ENCODE data around the gene EIF1AD.

EIF1AD gene

GRCh38 chr11:66022401-66023185 is 20.6 kb upstream of the EIF1AD start:
- peak; percentile 57 to 71 (median 68) for DNase-seq
- H3K4me1 ChIP-seq (ENCODE audit: control extremely low read depth in 1 of 4, control insufficient read depth in 4 of 4, insufficient read depth in 4 of 4, low read length in 3 of 4): peaks cover 0 to 26% (median 23%) of the 10 kb centered on the region in 4 experiments
- H3K27ac ChIP-seq (ENCODE audit: insufficient read depth in 1 of 2, low read depth in 1 of 2, low read length in 2 of 2, poor library complexity in 1 of 2, severe bottlenecking in 2 of 2): no peak overlapping the region
- CTCF ChIA-PET: interaction anchor here (0.6 to 2.9 kb wide), 30 partner anchors 8 to 384 kb away, joined by 3 to 19 read pairs (median 4); partner anchors contain the start of genes BANF1, CST6, EIF1AD and KAT5
- peak overlapping the region in 3 of 7 experiments; percentile 19 to 56 (median 53) for H3K4me3 ChIP-seq (ENCODE audit: control insufficient read depth in 1 of 7, extremely low read depth in 1 of 7, insufficient read depth in 4 of 7, low read depth in 2 of 7, low read length in 6 of 7)
- no peaks in the 10 kb centered on the region for H3K36me3 ChIP-seq (ENCODE audit: control insufficient read depth in 4 of 4, insufficient read depth in 4 of 4, low read length in 3 of 4)
- peaks cover 0 to 7% (median 0%) of the 10 kb centered on the region in 5 experiments for H3K27me3 ChIP-seq (replicated peaks in 2 of 5; ENCODE audit: control insufficient read depth in 4 of 5, insufficient read depth in 5 of 5, low read length in 4 of 5)
- H3K9me3 ChIP-seq (ENCODE audit: control extremely low read depth in 1 of 5, control insufficient read depth in 4 of 5, insufficient read depth in 2 of 5, low read depth in 1 of 5, low read length in 4 of 5): no peaks in the 10 kb centered on the region
- POLR2A ChIA-PET: interaction anchor here (0.6 to 1.0 kb wide), 2 partner anchors 13 to 93 kb away, joined by 3 to 4 read pairs; no protein-coding TSS in a partner anchor
- WGBS (ENCODE audit: insufficient coverage): 29% methylated on average over 40 of the region's 46 CpGs

GRCh38 chr11:66020618-66021357 is 18.8 kb upstream of the EIF1AD start:
- WGBS (ENCODE audit: insufficient coverage): 63% methylated on average over 19 of the region's 25 CpGs
- peak; percentile 67 to 89 (median 84) for DNase-seq
- POLR2A ChIA-PET: interaction anchor here (0.7 to 1.3 kb wide), 2 partner anchors 31 to 130 kb away, joined by 3 read pairs; partner anchors contain the start of genes CCDC85B and SF3B2
- no peaks in the 10 kb centered on the region for H3K36me3 ChIP-seq (ENCODE audit: control insufficient read depth in 4 of 4, insufficient read depth in 4 of 4, low read length in 3 of 4)
- H3K4me1 ChIP-seq (ENCODE audit: control extremely low read depth in 1 of 4, control insufficient read depth in 4 of 4, insufficient read depth in 4 of 4, low read length in 3 of 4): peaks cover 0 to 26% (median 23%) of the 10 kb centered on the region in 4 experiments
- no peak overlapping the region for H3K27ac ChIP-seq (ENCODE audit: insufficient read depth in 1 of 2, low read depth in 1 of 2, low read length in 2 of 2, poor library complexity in 1 of 2, severe bottlenecking in 2 of 2)
- CTCF ChIA-PET: interaction anchor here (0.8 to 2.6 kb wide), 4 partner anchors 9 to 26 kb away, joined by 3 to 19 read pairs (median 6); partner anchors contain the start of gene CST6
- H3K4me3 ChIP-seq (ENCODE audit: control insufficient read depth in 1 of 7, extremely low read depth in 1 of 7, insufficient read depth in 4 of 7, low read depth in 2 of 7, low read length in 6 of 7): peak overlapping the region in 3 of 7 experiments; percentile 8 to 42 (median 26)
- no peaks in the 10 kb centered on the region for H3K9me3 ChIP-seq (ENCODE audit: control extremely low read depth in 1 of 5, control insufficient read depth in 4 of 5, insufficient read depth in 2 of 5, low read depth in 1 of 5, low read length in 4 of 5)
- H3K27me3 ChIP-seq (replicated peaks in 2 of 5; ENCODE audit: control insufficient read depth in 4 of 5, insufficient read depth in 5 of 5, low read length in 4 of 5): peaks cover 0 to 7% (median 0%) of the 10 kb centered on the region in 5 experiments

GRCh38 chr11:66020212-66020611 is 18.3 kb upstream of the EIF1AD start:
- CTCF ChIA-PET: interaction anchor here (0.9 to 1.5 kb wide), 2 partner anchors 12 to 27 kb away, joined by 3 to 6 read pairs; no protein-coding TSS in a partner anchor

GRCh38 chr11:66017321-66017720 is 15.4 kb upstream of the EIF1AD start:
- Histone ChIP-seq H3K4me1 (ENCODE audit: control extremely low read depth in 1 of 4, control insufficient read depth in 4 of 4, insufficient read depth in 4 of 4, low read length in 3 of 4) (peaks cover 0 to 31% (median 29%) of the 10 kb centered on the region in 4 experiments), H3K27me3 (replicated peaks in 2 of 5; ENCODE audit: control insufficient read depth in 4 of 5, insufficient read depth in 5 of 5, low read length in 4 of 5) (peaks cover 0 to 8% (median 3%) of the 10 kb centered on the region in 5 experiments), H3K9me3 (ENCODE audit: control extremely low read depth in 1 of 5, control insufficient read depth in 4 of 5, insufficient read depth in 2 of 5, low read depth in 1 of 5, low read length in 4 of 5) (no peaks in the 10 kb centered on the region), H3K4me3 (ENCODE audit: control insufficient read depth in 1 of 7, extremely low read depth in 1 of 7, insufficient read depth in 4 of 7, low read depth in 2 of 7, low read length in 6 of 7) (no peak overlapping the region), H3K27ac (ENCODE audit: insufficient read depth in 1 of 2, low read depth in 1 of 2, low read length in 2 of 2, poor library complexity in 1 of 2, severe bottlenecking in 2 of 2) (no peak overlapping the region), H3K36me3 (ENCODE audit: control insufficient read depth in 4 of 4, insufficient read depth in 4 of 4, low read length in 3 of 4) (no peaks in the 10 kb centered on the region)
- no peak for DNase-seq
- ChIA-PET POLR2A (no interaction called here), CTCF (interaction anchor here (0.6 to 1.0 kb wide), 2 partner anchors 28 to 125 kb away, joined by 3 read pairs; no protein-coding TSS in a partner anchor)
- 81% methylated on average over 3 of the region's 4 CpGs for WGBS (ENCODE audit: insufficient coverage)

More at GRCh38 chr11:66020212-66020611, 18.3 kb upstream of the EIF1AD start:
- 72% methylated on average over 4 of the region's 8 CpGs for WGBS (ENCODE audit: insufficient coverage)
- H3K27me3 ChIP-seq (replicated peaks in 2 of 5; ENCODE audit: control insufficient read depth in 4 of 5, insufficient read depth in 5 of 5, low read length in 4 of 5): peaks cover 0 to 7% (median 0%) of the 10 kb centered on the region in 5 experiments
- POLR2A ChIA-PET: interaction anchor here (1.3 kb wide), 1 partner anchor 130 kb away, joined by 3 read pairs; the partner anchor contains the start of gene CCDC85B
- no peak overlapping the region for H3K4me3 ChIP-seq (ENCODE audit: control insufficient read depth in 1 of 7, extremely low read depth in 1 of 7, insufficient read depth in 4 of 7, low read depth in 2 of 7, low read length in 6 of 7)
- H3K4me1 ChIP-seq (ENCODE audit: control extremely low read depth in 1 of 4, control insufficient read depth in 4 of 4, insufficient read depth in 4 of 4, low read length in 3 of 4): peaks cover 0 to 26% (median 23%) of the 10 kb centered on the region in 4 experiments
- H3K27ac ChIP-seq (ENCODE audit: insufficient read depth in 1 of 2, low read depth in 1 of 2, low read length in 2 of 2, poor library complexity in 1 of 2, severe bottlenecking in 2 of 2): no peak overlapping the region
- no peak for DNase-seq
- H3K36me3 ChIP-seq (ENCODE audit: control insufficient read depth in 4 of 4, insufficient read depth in 4 of 4, low read length in 3 of 4): no peaks in the 10 kb centered on the region
- no peaks in the 10 kb centered on the region for H3K9me3 ChIP-seq (ENCODE audit: control extremely low read depth in 1 of 5, control insufficient read depth in 4 of 5, insufficient read depth in 2 of 5, low read depth in 1 of 5, low read length in 4 of 5)

- Histone ChIP-seq H3K4me1 (ENCODE audit: control extremely low read depth in 1 of 4, control insufficient read depth in 4 of 4, insufficient read depth in 4 of 4, low read length in 3 of 4) (peaks cover 0 to 31% (median 29%) of the 10 kb centered on the region in 4 experiments), H3K27ac (ENCODE audit: insufficient read depth in 1 of 2, low read depth in 1 of 2, low read length in 2 of 2, poor library complexity in 1 of 2, severe bottlenecking in 2 of 2) (no peak overlapping the region), H3K27me3 (replicated peaks in 2 of 5; ENCODE audit: control insufficient read depth in 4 of 5, insufficient read depth in 5 of 5, low read length in 4 of 5) (peaks cover 0 to 14% (median 3%) of the 10 kb centered on the region in 5 experiments), H3K4me3 (ENCODE audit: control insufficient read depth in 1 of 7, extremely low read depth in 1 of 7, insufficient read depth in 4 of 7, low read depth in 2 of 7, low read length in 6 of 7) (no peak overlapping the region), H3K36me3 (ENCODE audit: control insufficient read depth in 4 of 4, insufficient read depth in 4 of 4, low read length in 3 of 4) (no peaks in the 10 kb centered on the region), H3K9me3 (ENCODE audit: control extremely low read depth in 1 of 5, control insufficient read depth in 4 of 5, insufficient read depth in 2 of 5, low read depth in 1 of 5, low read length in 4 of 5) (no peaks in the 10 kb centered on the region)
- 93% methylated on average over 6 of the region's 10 CpGs for WGBS (ENCODE audit: insufficient coverage)
- DNase-seq: no peak
- ChIA-PET POLR2A (no interaction called here), CTCF (no interaction called here)
These were observed 14.8 kb upstream of the EIF1AD start for GRCh38 chr11:66016793-66017177.

- CTCF ChIA-PET: interaction anchor here (1.1 kb wide), 1 partner anchor 25 kb away, joined by 3 read pairs; no protein-coding TSS in a partner anchor
- Histone ChIP-seq H3K27me3 (replicated peaks in 2 of 5; ENCODE audit: control insufficient read depth in 4 of 5, insufficient read depth in 5 of 5, low read length in 4 of 5) (peaks cover 0 to 20% (median 7%) of the 10 kb centered on the region in 5 experiments), H3K4me3 (ENCODE audit: control insufficient read depth in 1 of 7, extremely low read depth in 1 of 7, insufficient read depth in 4 of 7, low read depth in 2 of 7, low read length in 6 of 7) (no peak overlapping the region), H3K36me3 (ENCODE audit: control insufficient read depth in 4 of 4, insufficient read depth in 4 of 4, low read length in 3 of 4) (no peaks in the 10 kb centered on the region), H3K27ac (ENCODE audit: insufficient read depth in 1 of 2, low read depth in 1 of 2, low read length in 2 of 2, poor library complexity in 1 of 2, severe bottlenecking in 2 of 2) (no peak overlapping the region), H3K9me3 (ENCODE audit: control extremely low read depth in 1 of 5, control insufficient read depth in 4 of 5, insufficient read depth in 2 of 5, low read depth in 1 of 5, low read length in 4 of 5) (no peaks in the 10 kb centered on the region), H3K4me1 (ENCODE audit: control extremely low read depth in 1 of 4, control insufficient read depth in 4 of 4, insufficient read depth in 4 of 4, low read length in 3 of 4) (peaks cover 0 to 29% (median 26%) of the 10 kb centered on the region in 4 experiments)
- WGBS (ENCODE audit: insufficient coverage): 91% methylated on average over 14 of the region's 18 CpGs
- POLR2A ChIA-PET: no interaction called here
- no peak for DNase-seq
These were observed 14.2 kb upstream of the EIF1AD start for GRCh38 chr11:66015936-66016792.
